T1000 (cell line): Measurements from ENCODE around the gene ZNRF1.
"Not testable (repeated sequence)": the region's sequence is repeated elsewhere in the genome, so short reads cannot be mapped to it uniquely, and the experiment has no call there.

Experiments used
- DNase-seq: peaks from one replicate; lab custom pipeline; 2025; ENCODE audit warnings: mixed read lengths; lab: John Stamatoyannopoulos, UW

The ZNRF1 gene

GRCh38 chr16:74998481-74999218 is at the start of gene ZNRF1:
TSS of gene ZNRF1 (plus strand) at chr16:74999024. CDS start at chr16:74999672, 648 bp downstream.
- peak; percentile 32 for DNase-seq

DNA sequence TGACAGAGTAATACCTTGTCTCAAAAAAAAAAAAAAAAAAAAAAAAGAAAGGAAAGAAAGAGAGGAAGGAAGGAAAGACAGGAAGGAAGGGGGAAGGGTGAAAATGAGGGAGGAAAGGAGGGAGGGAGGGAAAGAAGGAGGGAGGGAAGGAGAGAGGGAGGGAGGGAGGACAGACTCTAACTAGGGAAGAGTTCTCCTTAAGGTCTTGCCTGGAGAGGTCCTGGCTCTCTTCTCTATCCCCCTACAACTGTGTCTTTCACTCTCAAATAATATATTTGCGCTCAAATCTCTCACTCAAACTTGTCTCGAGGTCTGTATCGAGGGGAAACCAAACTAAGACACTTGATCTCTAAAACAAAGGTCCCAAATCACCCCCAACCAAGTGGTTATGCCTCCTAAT is 49.5 kb upstream of the ZNRF1 start:
- DNase-seq = no peak

- DNase-seq = no peak
These were observed 48.3 kb upstream of the ZNRF1 start for GRCh38 chr16:74950511-74950910.

GRCh38 chr16:74951206-74951605 is 47.6 kb upstream of the ZNRF1 start:
- DNase-seq = no peak

DNA sequence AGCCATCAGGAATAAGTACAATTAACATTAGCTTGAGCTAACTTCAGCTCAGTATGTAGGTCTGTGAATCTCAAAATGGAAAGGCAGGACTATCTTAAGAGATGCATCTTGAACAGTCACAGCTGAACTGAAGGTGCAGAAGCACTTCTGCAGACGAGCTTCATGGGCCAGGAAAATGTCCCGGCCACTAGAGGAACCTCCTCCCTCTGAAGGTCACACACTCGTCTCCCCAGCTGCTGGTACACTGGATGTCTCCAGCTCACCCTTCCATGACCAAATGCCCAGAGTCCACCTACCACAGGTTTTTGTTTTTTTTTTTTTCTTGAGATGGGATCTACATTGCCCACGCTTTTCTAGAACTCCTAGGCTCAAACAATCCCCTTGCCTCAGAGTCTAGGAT is 47.1 kb upstream of the ZNRF1 start:
- no peak for DNase-seq

DNA sequence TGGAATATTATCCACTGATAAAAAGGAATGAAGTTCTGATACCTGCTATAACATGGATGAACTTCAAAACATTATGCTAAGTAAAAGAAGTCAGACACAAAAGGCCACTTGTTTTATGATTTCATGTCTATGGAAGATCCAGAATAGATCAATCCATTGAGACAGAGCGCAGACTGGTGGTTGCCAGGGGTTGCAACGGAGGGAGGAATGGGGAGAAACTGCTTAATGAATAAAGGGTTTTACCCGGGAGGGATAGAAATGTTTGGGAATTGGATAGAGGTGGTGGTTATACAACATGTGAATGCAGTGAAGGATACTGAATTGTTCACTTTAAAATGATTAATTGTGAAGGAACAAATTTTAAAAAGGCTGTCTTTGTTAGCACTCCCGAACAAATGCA is 44.1 kb upstream of the ZNRF1 start:
- no peak for DNase-seq

GRCh38 chr16:74973304-74973703 is 25.5 kb upstream of the ZNRF1 start:
- DNase-seq = no peak

- DNase-seq = no peak
These were observed 23.2 kb upstream of the ZNRF1 start for GRCh38 chr16:74975591-74975990.

- DNase-seq = no peak
These were observed 16.6 kb upstream of the ZNRF1 start for GRCh38 chr16:74982256-74982655.

DNA sequence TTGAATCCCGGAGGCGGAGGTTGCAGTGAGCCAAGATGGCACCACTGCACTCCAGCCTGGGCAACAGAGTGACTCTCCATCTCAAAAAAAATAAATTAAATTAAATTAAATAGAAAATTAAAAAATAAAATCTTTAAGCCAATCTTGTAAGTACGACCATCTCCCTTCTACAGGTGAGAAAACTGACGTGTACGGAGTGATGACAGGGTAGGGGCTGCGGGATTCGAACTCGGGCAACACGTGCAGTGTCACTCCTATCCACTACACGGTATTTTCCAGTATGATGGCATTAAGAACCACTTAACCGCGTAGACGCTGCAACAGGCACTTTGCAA is 14.7 kb upstream of the ZNRF1 start:
- no peak for DNase-seq

- DNase-seq = peak; percentile 95
These were observed 14.1 kb upstream of the ZNRF1 start, which contains the start of gene WDR59 for GRCh38 chr16:74984529-74985296. TSS of gene WDR59 (minus strand) at chr16:74985123. CDS start at chr16:74985017, 106 bp downstream.

GRCh38 chr16:74987027-74987681 is 11.7 kb upstream of the ZNRF1 start:
- DNase-seq = no peak

DNA sequence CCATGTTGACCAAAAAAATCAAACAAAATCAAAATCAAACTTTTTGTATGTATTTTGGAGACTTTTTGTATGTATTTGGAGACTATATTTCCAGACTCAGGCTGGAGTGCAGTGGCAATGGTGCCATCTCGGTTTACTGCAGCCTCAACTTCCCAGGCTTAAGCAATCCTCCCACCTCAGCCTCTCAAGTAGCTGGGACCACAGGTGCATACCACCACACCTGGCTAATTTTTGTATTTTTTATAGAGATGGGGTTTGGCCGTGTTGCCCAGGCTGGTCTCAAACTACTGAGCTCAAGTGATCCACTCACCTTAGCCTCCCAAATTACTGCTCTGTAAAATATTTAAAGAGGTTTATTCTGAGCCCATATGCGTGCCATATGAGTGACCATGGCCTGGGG is 9.0 kb upstream of the ZNRF1 start:
- DNase-seq = not testable (repeated sequence)

- no peak for DNase-seq
These were observed 8.0 kb upstream of the ZNRF1 start for GRCh38 chr16:74990832-74991231.

DNA sequence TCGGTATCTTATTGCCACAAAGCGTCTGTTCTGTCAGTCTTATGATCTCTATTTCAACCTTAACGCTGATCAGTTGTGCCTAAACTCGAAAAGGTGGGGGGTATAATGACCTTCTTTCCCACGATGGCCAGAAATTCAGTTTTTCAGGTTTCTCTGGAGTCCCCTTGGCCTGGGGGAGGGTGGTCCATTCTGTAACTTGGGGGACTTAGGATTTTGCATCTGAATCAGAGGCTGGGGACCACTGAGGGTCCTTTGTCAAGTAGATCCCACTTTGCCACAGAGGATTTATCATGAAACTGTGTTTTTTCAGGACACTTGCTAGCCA is 7.6 kb upstream of the ZNRF1 start:
- no peak for DNase-seq

GRCh38 chr16:74991593-74992403 is 7.0 kb upstream of the ZNRF1 start:
- DNase-seq = no peak

- DNase-seq = no peak
These were observed 2.8 kb upstream of the ZNRF1 start for GRCh38 chr16:74995986-74996385.

DNA sequence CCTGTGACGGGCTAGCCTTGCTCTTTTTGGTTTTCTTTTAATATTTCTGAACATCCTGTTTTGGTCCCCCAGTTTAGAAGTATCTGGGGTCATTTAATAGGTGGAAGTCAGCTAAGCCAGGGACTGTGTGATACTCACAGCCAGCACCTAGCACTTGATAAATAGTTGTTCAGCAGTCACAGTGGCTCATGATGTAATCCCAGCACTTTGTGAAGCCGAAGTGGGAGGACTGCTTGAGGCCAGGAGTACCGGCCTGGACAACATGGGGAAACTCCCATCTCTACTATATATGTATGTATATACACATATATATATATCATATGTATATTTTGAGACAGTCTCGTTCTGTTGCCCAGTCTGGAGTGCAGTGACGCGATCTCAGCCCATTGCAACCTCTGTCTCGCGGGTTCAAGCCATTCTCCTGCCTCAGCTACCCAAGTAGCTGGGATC is 1.8 kb upstream of the ZNRF1 start:
- DNase-seq = no peak

GRCh38 chr16:74999219-74999608 is 390 bp downstream of the ZNRF1 start:
- no peak for DNase-seq

- no peak for DNase-seq
These were observed 1.0 kb downstream of the ZNRF1 start for GRCh38 chr16:74999609-75000480.

GRCh38 chr16:75000481-75001081 is 1.8 kb downstream of the ZNRF1 start:
- no peak for DNase-seq
